Activated CD4-positive, alpha-beta T cell treated with anti-CD3 and anti-CD28 coated beads for 24 hours (primary cell): ENCODE data around the gene COPRS.

Experiments used
- DNase-seq, 2 donors: peaks; one replicate each; pipeline ENCODE4 v3.0.0-alpha.2; 2020; ENCODE audit warnings: low read depth in 2 of 2

The COPRS gene, protein sequence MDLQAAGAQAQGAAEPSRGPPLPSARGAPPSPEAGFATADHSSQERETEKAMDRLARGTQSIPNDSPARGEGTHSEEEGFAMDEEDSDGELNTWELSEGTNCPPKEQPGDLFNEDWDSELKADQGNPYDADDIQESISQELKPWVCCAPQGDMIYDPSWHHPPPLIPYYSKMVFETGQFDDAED

DNA sequence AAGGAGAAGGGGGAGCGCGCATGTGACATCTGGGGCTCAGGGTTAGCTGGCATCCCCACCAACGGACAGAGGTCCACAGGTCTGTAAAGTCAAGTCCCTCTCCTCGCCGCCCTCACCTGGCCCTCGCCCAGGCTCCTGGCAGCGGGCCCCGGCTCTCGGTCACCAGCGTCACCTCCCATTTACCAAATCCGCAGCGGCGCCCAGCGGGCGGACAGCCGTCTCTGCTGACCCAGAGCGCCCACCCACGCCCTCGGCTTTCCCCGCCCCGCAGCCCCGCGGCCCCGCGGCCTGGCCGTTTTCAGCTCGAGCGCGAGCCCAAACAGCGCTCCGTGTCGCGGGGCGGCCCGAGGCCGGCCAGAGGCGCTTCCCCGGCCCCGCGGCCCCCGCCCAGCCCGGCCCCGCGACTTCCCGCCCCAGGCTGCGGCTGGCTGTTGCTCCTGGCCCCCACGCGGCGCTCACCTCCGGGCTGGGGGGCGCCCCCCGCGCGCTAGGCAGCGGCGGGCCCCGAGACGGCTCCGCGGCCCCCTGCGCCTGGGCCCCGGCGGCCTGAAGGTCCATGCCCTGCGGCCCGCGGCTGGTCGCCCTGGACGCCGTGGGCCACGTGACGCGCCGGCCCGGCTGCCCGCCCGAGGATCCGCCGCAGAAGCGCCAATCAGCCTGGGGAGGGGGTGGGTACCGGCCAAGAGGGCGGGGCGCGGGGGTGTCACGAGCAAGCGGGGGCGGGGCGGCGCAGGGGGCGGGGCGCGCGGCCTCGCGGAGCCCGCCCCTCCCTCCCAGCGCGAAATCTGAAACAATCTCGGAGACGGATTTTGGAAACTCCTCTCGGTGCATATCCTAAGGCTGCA lies at the start of gene COPRS:
Gene COPRS, minus strand, starts transcription at position 603 of the 845 bp plus-strand sequence. Its CDS starts 45 bp downstream, at position 558.
- DNase-seq = peak; percentile 72

GRCh38 chr17:31908386-31908785 lies 49.3 kb upstream of the COPRS start:
- DNase-seq = no peak

DNA sequence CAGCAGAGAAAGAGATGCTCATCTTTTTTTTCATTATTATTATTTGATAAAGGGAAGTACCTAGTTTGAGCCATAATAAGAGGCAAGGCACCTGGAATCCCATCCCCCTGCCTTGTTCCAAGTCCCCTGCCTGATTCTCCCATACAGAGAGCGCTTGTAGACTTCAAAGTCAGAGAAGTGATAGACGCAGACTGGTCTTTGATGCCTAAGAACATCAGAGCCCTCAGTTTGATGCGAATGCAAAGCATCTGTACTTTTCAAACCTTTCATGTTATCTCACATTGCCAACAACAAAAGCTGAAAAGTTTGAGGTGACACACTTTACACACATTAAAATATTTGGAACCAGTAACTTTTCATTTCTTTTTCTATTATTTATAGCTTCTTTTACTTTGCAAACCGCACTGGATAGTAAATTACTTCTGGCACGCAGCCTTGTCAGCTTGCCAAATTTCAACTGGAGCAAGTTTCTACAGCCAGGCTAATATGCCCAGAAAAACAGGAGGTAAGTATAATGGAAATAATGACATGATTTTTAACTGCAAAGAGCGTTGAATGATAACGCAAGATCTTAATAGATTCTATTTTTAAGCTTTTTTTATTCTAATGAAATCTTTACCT lies 48.4 kb upstream of the COPRS start:
- DNase-seq = no peak

DNA sequence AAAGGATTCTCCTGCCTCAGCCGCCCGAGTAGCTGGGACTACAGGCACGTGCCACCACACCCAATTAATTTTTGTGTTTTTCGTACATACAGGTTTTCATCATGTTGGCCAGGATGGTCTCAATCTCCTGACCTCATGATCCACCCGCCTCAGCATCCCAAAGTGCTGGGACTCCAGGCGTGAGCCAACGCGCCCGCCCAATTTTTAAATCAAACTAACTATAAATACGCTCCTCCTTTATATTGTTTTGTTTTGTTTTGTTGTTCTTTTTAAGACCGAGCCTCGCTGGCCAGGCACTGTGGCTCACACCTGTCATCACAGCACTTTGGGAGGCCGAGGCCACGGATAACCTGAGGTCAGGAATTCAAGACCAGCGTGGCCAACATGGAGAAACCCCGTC lies 44.4 kb upstream of the COPRS start:
- no peak for DNase-seq

DNA sequence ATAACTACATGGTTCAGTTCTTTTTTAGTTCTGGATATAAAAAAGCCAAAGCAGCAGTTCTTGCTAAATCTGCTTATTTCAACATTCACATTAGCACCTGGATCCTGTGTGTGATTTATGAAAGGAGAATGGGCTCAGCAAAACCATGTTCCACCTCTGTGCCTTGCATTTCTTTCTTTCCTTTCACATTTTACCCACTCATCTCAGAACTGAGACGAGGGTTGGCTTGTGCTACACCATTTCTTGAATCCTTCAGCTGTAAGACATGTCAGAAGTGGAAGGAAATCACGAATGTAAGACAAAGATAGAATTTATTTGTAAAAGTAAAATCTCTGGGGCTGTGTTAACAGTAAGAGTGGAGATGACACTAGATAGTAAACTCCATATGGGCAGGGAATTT lies 43.6 kb upstream of the COPRS start:
- DNase-seq = no peak

- no peak for DNase-seq
These were observed 41.8 kb upstream of the COPRS start for GRCh38 chr17:31900877-31901276.

GRCh38 chr17:31888124-31888523 lies 29.1 kb upstream of the COPRS start:
- no peak for DNase-seq

GRCh38 chr17:31882571-31882970 lies 23.5 kb upstream of the COPRS start:
- DNase-seq = no peak

GRCh38 chr17:31880311-31880710 lies 21.3 kb upstream of the COPRS start:
- no peak for DNase-seq

GRCh38 chr17:31878703-31879073 lies 19.6 kb upstream of the COPRS start:
- DNase-seq = no peak

DNA sequence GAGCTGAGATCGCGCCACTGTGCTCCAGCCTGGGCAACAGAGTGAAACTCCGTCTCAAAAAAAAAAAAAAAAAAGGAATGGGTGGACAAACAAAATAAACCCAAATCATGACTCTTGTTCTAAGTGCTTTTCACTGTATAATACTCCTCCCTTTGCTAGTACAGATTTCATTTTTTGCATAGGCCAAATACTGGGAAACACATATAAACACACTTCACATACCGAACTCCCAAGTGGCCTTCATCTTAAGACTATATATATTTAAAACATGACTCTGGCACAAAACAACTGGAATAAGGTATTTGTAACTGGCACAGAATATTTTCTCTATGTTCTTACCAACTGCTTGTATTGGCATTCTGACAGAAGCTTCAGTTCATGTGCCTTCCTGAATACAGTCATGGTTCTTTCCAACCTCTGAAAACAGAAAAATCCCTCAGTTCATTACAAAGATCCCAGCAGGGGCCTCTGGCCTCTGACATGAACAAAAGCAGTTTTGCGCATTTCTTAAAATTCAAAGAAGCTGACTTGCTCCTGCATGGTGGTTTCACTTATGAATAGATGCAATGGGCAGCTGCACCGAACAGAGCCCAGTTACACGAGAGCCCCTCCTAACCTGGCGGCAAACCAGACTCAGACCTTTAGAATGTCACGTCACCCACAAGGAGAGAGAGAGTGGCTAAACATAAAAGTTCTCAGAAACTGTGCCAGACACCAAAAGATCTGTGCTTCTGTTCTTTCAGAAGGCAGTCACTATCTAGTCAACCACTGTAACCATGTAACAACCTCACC lies 19.1 kb upstream of the COPRS start:
- DNase-seq = no peak

DNA sequence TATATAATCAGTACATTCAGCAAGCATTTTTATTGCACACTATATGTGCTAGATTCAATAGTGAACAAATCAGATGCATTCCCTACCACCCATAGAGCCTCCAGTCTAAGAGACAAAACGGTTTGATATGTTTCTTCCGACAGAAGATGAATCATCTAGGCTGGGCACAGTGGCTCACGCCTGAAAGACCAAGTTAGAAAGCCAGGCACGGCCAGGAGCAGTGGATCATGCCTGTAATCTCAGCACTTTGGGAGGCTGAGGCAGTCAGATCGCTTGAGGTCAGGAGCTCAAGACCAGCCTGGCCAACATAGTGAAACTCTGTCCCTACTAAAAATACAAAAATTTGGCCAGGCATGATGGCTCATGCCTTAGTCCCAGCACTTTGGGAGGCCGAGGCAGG lies 18.3 kb upstream of the COPRS start:
- DNase-seq = no peak

GRCh38 chr17:31875081-31875480 lies 16.0 kb upstream of the COPRS start:
- no peak for DNase-seq

DNA sequence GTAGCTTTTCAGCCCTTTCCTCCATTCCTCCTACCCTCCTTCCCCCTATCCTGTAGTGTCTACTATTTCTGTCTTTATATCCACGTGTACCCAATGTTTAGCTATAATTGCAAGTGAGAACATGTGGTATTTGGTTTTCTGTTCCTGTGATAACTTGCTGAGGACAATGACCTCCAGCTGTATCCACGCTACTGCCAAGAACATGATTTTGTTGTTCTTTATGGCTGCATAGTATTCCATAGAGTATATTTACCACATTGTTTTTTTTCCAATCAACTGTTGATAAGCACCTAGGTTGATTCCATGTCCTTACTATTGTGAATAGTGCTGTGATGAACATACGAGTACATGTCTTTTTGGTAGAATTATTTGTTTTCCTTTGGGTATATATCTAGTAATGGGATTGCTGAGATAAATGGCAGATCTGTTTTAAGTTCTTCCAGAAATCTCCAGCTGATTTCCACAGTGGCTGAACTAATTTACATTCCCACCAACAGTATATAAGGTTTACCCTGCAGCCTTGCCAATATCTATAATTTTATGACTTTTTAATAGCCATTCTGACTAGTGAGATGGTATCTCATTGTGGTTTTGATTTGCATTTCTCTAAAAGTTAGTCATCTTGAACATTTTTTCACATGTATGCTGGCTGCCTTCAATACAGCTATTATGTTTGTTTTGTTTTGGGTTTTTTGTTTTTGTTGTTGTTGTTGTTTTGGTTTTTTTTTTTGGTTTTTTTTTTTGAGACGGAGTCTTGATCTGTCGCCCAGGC lies 10.9 kb upstream of the COPRS start:
- DNase-seq = no peak

GRCh38 chr17:31869031-31869430 lies 10.0 kb upstream of the COPRS start:
- DNase-seq = no peak

GRCh38 chr17:31859487-31860008 lies 504 bp upstream of the COPRS start:
- no peak for DNase-seq

- DNase-seq = no peak
These were observed 963 bp downstream of the COPRS start for GRCh38 chr17:31857920-31858641.

- no peak for DNase-seq
These were observed 2.3 kb downstream of the COPRS start for GRCh38 chr17:31856750-31857149.

- no peak for DNase-seq
These were observed 4.4 kb downstream of the COPRS start for GRCh38 chr17:31854672-31855071.

DNA sequence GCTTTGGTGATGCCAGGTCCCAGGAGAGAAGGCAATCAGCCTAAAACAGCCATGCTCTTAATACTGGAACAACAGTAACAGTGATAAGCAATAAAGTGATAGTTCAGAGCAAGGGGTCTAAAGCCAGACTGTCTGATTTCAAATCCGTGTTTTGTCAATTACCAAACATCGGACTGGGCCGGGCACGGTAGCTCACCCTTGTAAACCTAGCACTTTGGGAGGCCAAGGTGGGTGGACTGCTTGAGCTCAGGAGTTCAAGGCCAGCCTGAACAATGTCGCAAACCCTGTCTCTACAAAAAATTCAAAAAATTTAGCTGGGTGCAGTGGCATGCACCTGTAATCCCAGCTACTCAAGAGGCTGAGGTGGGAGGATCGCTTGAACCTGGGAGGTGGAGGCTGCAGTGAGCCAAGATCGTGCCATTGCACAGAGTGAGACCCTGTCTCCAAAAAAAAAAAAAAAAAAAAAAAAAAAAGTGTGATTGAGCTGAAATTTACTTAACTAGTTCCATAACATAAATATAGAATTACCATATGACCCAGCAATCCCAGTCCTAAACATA lies 5.1 kb downstream of the COPRS start:
- DNase-seq = no peak
